GM20431 (cell line): ENCODE measurements around the gene PHF13.
"Not testable (repeated sequence)": the region's sequence is repeated elsewhere in the genome, so short reads cannot be mapped to it uniquely, and the experiment has no call there.

ENCODE experiments used
- in situ Hi-C: fragments of 300-500 bp; cut with MseI, MboI; formaldehyde crosslinking; loops from one replicate; pipeline ENCODE4 v1.15.0; 2020; ENCODE audit warnings: low sequenced_read_pairs; ENCODE audit not compliant: unreplicated experiment

Gene PHF13

GRCh38 chr1:6585841-6586240, 27.7 kb upstream of the PHF13 start:
- in situ Hi-C loops = no loop called here

GRCh38 chr1:6586404-6586816, 27.1 kb upstream of the PHF13 start:
- in situ Hi-C loops = no loop called here

GRCh38 chr1:6587261-6588005, 26.1 kb upstream of the PHF13 start:
- in situ Hi-C loops = no loop called here

GRCh38 chr1:6588128-6588892, 25.2 kb upstream of the PHF13 start:
- in situ Hi-C loops = no loop called here

- in situ Hi-C loops = no loop called here
Measured at GRCh38 chr1:6588893-6589520, 24.5 kb upstream of the PHF13 start.

- in situ Hi-C loops = no loop called here
Measured at GRCh38 chr1:6590046-6590445, 23.5 kb upstream of the PHF13 start.

GRCh38 chr1:6591222-6591621, 22.3 kb upstream of the PHF13 start:
- in situ Hi-C loops = no loop called here

- in situ Hi-C loops = no loop called here
Measured at GRCh38 chr1:6591644-6592043, 21.9 kb upstream of the PHF13 start.

- in situ Hi-C loops = no loop called here
Measured at GRCh38 chr1:6592441-6592840, 21.1 kb upstream of the PHF13 start.

GRCh38 chr1:6592865-6593593, 20.5 kb upstream of the PHF13 start:
- in situ Hi-C loops = no loop called here

GRCh38 chr1:6593810-6594209, 19.7 kb upstream of the PHF13 start:
- in situ Hi-C loops = no loop called here

GRCh38 chr1:6594977-6595740, 18.4 kb upstream of the PHF13 start:
- in situ Hi-C loops = no loop called here

- in situ Hi-C loops = no loop called here
Measured at GRCh38 chr1:6596351-6596750, 17.2 kb upstream of the PHF13 start.

GRCh38 chr1:6596886-6597776, 16.4 kb upstream of the PHF13 start:
- in situ Hi-C loops = no loop called here

GRCh38 chr1:6597777-6598131, 15.8 kb upstream of the PHF13 start:
- in situ Hi-C loops = no loop called here

- in situ Hi-C loops = no loop called here
Measured at GRCh38 chr1:6599141-6599975, 14.2 kb upstream of the PHF13 start.

- in situ Hi-C loops = not testable (repeated sequence)
Measured at GRCh38 chr1:6599991-6600390, 13.5 kb upstream of the PHF13 start.

GRCh38 chr1:6600410-6601048, 13.0 kb upstream of the PHF13 start:
- in situ Hi-C loops = no loop called here
